Globus pallidus (tissue), 1 donor: ENCODE results near the gene NIP7.

Experiments
- DNase-seq: peaks from one replicate; pipeline ENCODE4 v3.0.0-alpha.2; 2015; ENCODE audit warnings: low spot score

The NIP7 gene

DNA sequence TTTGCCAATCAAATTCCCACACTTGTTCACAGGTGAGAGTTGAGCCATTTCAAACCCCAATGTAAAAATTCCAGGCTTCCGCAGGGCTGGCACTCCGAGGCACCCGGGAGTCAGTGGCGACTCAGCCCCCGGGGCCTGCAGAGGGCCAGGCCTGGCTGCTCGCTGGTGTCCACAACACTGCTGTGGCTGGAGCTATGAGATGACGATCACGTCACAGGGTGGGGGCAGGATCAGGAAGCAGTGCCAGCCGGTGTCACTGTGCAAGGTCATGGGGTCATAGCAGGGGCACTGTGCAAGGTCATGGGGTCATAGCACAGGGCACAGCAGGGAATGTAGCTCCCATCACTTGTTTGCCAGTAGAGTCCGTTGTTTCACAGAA lies 20.7 kb upstream of the NIP7 start:
- DNase-seq: no peak

DNA sequence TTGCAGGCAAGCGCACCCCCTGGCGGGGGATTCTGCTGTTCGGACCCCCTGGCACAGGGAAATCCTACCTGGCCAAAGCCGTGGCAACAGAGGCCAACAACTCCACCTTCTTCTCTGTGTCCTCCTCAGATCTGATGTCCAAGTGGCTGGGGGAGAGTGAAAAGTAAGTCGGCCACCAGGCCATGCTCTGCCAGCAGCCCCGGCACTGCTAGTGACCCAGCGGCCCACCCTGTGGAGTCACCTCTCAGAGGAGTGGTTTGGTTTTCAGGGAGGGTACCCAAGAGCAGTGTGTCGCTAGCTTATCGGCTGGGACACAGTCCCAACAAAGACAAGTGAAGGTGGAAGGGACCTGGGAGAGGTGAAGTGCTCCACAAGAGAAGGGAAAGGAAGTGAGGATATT lies 20.2 kb upstream of the NIP7 start:
- DNase-seq: no peak

DNA sequence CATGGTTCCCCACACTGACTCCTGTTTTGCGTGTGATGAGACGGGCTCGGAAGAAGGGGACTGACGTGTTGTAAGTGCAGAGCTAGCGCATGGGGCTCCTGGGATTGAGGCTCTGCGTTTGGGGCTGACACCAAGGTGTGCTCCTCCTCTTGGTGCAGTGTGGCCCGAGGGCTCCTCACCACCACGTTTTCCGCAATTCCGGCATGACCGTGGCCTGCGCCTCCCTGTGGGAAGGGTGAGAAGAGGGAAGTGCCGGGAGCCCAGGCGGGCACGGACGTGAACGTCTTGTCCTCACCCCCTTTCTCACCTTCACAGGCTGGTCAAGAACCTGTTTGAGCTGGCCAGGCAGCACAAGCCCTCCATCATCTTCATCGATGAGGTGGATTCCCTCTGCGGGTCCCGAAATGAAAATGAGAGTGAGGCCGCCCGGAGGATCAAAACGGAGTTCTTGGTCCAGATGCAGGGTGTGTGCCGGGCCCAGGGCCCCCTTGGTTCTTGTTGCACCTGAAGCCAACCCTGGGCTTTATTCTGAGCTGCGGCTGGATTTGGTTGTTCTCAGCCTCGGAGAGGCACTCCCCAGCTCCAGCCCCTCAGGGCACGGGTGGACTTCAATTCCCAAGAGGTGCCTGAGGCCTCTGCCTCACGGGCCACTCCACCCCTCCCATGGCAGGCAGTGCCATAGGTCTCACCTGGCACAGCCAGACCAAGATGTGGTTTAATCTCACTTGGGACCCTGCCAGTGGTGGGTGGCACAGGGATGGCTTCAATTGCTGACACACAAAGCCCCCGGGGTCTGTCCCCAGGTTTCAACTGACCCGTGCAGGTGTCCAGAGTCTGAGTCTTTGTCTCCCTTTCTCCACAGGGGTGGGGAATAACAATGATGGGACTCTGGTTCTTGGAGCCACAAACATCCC lies 19.5 kb upstream of the NIP7 start:
- DNase-seq: no peak

DNA sequence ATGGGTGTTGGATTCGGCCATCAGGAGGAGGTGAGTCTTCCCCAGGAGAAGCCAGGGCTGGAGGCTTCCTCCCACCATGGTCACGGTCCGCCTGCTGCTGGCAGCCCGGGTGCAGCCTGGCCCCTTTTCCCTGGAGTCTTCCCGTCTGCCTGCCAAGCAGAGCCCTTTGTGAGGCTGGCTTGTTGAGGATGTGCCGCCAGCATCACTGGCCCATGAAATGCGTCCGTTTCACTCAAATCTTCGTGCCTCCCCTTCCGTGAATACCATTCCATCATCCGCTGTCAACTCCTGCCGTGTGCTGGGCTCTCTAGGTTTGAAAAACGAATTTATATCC lies 18.9 kb upstream of the NIP7 start:
- no peak for DNase-seq

DNA sequence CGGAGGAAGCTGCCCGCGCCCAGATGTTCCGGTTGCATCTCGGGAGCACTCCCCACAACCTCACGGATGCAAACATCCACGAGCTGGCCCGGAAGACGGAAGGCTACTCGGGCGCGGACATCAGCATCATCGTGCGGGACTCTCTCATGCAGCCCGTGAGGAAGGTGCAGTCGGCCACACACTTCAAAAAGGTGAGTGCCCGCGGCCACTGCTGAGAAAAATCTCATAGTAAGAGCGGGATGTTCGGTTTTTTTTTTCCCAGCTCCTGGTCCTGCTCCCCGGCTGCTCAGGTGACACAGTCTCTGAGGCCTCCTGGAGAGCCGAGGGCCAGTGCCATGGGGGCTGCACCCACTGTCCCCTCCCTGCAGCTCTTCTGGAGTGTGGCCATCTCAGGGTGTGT lies 18.5 kb upstream of the NIP7 start:
- no peak for DNase-seq

DNA sequence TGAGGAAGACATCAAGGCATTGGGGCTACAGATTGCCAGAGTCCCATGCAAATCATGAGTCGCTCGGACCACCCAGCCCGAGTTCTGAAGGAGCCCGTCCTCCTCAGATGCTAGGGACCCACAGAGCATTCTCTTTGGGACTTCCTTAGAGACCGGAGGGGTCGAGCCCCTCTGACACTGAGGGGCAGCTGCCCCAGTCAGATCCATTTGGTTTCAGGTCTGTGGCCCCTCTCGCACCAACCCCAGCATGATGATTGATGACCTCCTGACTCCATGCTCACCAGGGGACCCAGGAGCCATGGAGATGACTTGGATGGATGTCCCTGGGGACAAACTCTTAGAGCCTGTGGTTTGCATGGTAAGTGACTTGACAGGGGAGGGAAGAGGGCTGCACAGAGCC lies 17.2 kb upstream of the NIP7 start:
- DNase-seq: no peak

DNA sequence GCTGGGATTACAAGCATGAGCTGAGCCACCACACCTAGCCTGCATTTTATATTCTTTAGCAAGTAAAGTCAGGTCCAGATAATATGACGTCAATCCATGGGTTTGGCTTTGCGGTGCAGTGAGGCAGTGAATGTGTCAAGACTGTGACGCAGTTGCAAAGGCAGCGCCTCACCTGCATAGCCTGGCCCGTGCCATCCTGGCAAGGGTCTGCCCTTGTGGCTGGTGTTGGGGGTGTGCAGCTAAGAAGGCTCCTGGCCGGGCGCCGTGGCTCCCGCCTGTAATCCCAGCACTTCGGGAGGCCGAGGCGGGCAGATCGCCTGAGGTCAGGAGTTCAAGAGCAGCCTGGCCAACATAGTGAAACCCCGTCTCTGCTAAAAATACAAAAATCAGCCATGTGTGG lies 16.2 kb upstream of the NIP7 start:
- DNase-seq: no peak

DNA sequence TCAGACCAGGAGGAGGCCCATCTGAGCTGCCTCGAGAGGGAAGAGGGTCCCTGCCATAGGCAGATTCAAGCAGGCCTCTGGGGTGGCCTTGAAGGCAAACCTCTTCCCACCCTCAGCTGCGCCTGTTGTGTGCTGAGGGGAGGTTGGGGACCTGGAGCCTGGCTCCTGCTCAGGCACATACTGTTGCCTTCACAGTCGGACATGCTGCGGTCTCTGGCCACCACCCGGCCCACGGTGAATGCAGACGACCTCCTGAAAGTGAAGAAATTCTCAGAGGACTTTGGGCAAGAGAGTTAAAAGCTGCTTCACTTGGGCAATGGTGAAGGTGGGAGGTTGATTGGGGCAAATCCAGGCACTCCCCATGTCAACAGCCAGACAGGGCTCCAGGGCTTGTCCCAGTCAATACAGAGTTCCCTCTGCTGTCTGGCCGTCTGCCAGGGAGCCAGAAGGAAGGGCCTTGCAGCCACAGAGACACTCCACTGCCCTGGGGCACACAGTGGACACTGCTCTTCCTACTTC lies 15.5 kb upstream of the NIP7 start:
- no peak for DNase-seq

DNA sequence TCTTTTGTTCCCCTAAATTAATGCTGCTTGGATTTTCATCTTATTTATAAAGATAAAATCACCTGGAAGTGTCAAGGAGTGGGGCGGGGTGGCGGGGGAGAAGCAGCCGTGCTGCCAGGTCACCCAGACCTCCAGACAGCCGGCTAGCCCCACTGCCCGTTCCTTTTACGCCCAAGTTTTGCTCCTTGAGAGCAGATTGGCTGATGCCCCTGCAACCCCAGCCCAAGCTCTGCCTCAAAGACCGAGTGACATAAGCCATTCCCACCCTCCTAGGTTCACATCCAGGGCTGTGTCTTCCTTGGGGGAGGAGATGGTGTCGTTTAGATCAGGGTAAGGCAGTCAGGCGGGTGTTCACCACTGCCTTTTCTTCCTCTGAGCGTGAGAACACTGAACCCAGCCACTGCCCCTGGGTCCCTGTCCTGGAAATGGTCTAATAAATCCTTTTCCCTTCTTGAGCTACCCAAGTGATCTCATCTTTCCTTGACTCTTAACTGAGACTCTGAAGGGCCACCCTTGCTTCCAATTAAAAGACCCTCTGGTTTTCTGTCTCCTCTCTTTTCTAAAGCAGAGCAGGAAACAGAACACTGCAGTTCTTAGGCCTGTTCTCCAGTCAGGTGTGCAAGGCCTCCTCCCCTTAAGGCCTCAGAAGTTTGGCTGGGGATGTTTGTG lies 14.9 kb upstream of the NIP7 start:
- DNase-seq: no peak

DNA sequence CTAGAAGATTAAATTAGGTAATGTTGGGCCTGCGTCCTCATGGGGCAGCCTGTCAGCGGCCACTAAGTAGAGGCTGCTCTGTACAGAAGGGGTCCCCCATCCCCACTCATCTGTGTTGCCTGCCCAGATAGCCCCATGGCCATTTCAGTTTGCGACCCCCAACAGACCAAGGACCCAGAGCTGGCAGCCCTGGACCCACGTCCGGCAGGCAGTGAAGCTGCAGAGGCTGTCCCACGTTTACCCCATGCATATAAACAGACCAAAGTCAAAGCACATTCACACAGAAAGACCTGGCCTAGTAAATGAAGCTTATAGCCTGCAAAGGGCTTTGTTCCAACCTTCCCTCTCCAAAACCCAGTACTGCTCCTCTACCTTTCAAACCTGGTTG lies 13.8 kb upstream of the NIP7 start:
- no peak for DNase-seq

DNA sequence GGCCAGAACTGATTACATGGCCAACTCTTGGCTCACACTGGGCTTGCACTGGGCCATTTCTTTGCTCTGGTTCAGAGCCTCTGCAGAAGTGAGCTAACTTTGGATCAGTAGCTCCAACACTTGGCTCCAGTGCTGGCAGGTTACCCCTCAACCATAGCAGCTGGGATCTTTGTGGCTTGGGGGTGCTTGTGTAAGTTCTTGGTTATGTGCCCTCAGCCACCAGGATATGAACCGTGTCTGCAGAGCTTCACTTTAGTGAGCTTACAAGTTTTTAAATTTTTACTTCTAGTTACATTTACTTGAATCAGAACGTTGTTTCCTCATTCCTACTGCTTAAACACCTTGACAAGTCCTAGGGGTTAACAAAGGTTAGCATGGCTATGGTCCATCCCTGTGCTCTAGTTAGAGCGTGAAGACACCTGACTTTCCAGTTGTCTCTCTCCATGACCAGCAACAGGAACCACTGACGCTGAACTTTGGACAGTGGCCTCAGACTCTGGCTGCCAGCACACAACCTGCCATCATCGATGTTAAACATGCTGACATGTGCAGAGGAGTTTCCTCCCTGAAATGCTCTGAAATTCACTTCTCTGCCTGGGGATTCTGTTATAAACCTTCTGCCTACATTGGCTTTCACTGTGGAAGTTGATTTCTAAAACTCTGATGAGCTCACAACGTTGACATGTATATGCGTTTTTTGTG lies 13.2 kb upstream of the NIP7 start:
- DNase-seq: no peak

DNA sequence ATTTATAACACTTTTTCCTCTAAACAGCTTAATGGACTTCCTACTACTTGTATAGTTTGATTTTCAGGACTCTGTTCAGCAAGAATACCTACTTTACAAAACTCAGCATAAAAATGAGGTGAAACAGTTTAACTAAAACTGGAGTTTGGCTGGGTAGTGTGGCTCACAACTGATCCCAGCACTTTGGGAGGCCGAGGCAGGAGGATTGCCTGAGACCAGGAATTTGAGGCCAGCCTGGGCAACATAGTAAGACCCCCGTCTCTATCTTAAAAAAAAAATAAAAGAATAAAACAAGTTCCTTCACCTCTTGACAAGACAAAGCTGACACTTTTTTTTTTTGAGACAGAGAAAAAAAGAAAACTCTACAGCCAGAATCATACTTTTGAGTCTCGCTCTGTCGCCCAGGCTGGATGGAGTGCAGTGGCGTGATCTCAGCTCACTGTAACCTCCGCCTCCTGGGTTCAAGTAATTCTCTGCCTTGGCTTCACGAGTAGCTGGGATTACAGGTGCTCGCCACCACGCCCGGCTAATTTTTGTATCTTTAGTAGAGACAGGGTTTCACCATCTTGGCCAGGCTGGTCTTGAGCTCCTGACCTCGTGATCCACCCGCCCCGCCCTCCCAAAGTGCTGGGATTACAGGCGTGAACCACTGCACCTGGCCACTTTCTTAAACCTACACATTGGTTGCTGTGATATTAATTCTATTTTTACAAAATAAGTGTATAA lies 11.8 kb upstream of the NIP7 start:
- DNase-seq: no peak

DNA sequence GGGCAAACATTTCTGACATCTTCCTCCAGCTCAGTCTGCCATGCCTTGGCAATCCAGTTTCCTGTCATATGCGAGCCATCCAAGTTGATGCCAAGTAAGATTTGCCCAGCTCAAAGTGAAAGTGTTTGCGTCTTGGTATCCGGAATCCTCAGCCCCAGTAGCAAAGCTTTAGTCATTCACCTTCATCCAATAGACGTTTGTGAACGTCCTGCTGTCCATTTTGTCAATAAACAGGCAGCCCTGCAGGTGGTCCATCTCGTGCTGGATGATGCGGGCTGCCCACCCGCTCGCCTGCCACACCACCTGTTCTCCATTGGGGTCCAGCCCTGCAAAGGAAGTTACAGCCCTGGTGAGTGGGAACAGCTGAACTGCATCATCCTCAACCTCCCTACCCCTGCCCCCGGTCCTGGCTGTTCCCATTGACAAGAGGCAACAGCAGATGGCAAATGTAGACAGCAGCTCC lies 10.7 kb upstream of the NIP7 start:
- DNase-seq: no peak

DNA sequence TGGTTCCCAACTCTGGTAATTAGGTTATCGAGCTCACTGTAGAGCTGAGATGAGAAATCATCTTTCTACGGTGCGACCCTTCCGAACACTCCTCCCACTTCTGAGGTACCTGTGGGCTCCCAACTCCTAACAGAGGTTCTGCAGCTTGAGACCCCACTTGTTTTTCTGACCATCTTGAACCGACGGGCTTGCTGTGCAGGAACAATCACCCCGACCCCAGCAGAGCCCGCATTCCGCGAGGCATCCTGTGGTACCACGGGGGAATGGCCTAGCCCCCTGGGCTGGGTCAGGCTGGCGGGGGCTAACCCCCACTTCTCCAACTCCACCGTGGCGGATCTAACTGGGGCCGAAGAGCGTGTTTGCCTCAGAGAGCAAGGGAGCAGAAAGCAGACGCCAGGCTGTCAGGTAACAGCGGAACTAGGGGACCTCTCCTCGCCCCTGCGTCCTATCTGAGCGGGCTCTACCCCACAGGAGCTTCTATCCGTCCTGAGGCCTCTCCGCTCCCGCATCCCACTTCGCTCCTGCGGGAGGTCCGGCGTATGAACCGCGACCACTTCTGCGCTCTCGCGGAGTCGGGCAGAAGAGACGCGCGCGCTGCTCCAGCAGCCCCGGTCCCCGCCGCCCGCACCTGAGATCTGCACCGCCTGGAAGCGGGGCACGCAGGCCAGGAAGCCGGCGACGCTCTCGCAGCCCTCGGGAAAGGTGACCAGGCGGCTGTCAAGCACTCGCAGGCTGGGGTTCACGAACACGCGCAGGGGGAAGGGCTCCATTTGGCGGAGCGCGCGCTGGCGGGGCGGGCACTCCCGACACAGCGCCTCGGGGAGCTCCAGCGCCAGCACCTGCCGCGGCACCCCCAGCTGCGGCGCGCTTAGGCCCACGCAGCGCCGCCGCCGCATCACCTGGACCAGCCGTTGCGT lies 9.9 kb upstream of the NIP7 start:
- DNase-seq: no peak

DNA sequence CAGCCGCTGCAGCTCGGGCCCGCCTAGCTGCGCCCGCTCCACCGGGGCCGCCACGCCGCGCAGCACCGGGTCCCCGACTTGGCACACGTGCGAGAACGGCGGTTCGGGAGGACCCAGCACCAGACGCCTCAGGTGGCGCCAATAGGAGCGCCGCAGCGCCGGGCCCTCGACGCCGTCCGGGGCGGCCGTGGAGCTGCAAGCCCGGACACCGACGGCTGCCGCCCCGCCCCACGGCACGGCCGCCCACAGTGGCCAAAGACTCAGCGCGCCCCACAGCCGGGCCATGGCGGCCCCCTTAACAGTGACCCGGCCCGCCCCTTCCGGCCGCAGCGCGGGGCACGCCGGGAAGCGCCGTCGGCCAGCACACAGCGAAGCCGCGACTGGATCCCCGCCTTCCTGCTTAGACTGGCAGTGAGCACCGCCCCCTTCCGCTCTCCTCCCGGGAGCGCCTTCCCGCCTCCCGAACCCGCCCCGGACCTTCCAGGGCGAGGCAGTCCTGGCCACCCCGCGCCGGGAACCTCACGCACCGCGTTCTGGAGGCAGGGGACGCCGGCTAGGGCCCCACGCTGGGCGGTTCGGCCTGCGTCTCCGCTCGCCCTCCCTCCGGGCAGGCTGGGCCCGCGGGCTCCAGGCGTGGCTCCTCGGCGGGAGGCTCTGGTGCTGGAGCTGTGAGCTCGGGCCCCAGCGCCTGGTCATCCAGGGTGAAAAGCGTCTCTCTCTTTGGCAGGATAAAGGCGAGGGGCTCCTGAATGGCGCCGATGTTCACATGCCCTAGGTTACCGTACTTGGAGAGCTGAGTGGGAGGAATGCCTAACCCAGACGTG lies 9.1 kb upstream of the NIP7 start, which contains the start of gene PDF:
Gene PDF, minus strand, starts transcription at position 303 of the 824 bp plus-strand sequence. Its CDS starts 18 bp downstream, at position 285.
- peak; percentile 94 for DNase-seq

DNA sequence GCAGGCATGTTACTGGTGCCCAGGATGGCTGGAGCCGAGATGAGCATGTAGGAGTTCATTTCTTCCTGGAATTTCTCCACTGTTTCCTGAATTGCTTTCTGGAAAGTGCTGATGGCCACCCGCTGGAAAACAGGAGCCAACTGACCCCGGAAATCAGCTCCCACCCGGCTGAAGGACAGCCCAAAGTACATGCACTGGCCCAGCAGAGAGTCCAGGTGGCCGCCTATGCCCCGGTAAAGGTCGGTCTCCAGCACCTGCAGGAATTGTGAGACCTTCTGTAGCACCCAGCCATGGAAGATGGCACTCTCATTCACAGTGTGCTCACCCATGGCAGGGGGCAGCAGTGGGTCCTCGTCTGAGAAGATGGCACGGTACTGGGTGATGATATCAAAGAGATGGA lies 4.9 kb upstream of the NIP7 start:
- no peak for DNase-seq

DNA sequence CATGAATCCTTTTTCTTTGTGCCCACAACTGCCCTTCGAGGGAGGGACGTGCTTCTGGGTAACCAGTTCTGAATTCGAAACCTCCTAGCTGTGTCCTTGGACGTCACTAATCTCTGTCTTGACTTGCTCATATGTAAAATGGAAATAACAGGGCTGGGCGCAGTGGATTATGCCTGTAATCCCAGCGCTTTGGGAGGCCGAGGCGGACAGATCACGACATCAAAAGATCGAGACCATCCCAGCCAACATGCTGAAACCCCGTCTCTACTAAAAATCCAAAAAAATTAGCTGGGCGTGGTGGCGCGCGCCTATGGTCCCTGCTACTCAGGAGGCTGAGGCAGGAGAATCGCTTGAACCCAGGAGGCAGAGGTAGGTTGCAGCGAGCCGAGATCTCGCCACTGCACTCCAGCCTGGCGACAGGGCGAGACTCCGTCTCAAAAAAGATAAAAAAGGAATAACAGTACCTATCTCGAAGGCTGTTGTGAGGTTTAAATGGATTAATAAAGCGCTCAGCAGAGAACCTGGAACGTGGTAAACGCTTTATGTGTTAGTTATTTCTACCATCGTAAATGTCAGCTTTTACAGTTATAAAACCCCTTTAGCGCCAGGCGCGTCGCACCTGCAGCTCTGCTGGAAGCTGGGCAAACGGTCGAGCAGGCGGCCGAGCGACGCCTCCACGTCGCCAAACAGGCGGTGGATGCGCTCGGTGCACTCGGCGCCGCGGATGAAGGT lies 849 bp upstream of the NIP7 start:
- DNase-seq: no peak

DNA sequence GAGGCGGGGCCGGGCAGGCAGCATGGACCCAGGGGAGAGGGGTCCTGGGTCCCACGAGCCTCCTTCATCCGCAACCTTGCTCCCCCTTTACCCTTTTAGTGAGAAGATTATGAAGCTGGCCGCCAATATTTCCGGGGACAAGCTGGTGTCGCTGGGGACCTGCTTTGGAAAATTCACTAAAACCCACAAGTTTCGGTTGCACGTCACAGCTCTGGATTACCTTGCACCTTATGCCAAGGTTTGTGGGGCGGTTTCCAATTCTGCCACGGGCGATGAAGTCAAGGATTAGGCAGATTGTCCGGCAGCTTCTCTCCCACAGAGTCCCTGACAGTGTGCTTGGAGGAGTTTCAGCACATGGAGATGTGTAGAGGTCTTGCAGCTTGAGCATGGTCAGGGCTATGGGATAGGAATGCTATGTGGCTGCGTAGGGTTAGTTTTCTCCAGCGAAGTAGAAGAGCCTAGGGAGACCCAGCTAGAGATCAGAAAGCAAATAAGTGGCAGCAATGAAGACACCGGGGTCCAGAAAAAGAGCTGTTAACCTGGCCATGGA lies 598 bp downstream of the NIP7 start:
- no peak for DNase-seq

DNA sequence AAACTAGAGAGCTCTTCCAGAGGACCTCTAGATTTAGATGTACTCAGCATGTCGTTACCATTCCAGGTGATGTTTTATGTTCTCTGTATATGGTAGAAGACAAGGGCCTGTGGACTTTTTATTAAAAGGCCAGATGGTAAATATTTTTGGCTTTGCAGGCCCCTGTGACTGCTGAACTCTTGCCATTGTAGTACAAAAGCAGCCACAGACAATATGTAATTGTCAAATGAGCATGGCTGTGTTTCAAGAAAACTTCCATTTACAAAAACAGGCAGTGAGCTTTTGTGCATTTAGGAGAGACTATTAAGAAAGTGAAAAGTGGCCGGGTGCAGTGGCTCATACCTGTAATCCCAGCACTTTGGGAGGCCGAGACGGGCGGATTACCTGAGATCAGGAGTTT lies 4.6 kb downstream of the NIP7 start:
- DNase-seq: peak; percentile 60
